Loucy (cell line): Measurements from ENCODE around the gene CD151.

Source experiments
- H2AFZ ChIP-seq: fragments of 200-600 bp; sonication (generic); 2 replicates; pipeline ENCODE4 v1.6.0; 2016; ENCODE audit warnings: antibody characterized with exemption, mild to moderate bottlenecking, low read length, moderate library complexity
- H3F3A ChIP-seq: fragments of 200-600 bp; 2 replicates; pipeline ENCODE4 v1.6.0; 2016; ENCODE audit warnings: antibody characterized with exemption, low read depth, mild to moderate bottlenecking
- H3K27me3 ChIP-seq: fragments of 200-600 bp; sonication (generic); 2 replicates; pipeline ENCODE4 v1.6.1; 2014; ENCODE audit warnings: low read length, mild to moderate bottlenecking; ENCODE audit not compliant: insufficient read depth, poor library complexity, severe bottlenecking
- H3K36me3 ChIP-seq: fragments of 200-600 bp; sonication (generic); 2 replicates; pipeline ENCODE4 v1.6.1; 2016; ENCODE audit warnings: low read length; ENCODE audit not compliant: insufficient read depth
- H3K4me1 ChIP-seq: fragments of 200-600 bp; sonication (generic); 2 replicates; pipeline ENCODE4 v1.5.1; 2014; ENCODE audit warnings: low read length, mild to moderate bottlenecking; ENCODE audit not compliant: insufficient read depth, poor library complexity, severe bottlenecking
- H3K4me2 ChIP-seq: fragments of 200-600 bp; sonication (generic); 2 replicates; pipeline ENCODE4 v1.6.0; 2014; ENCODE audit warnings: antibody characterized with exemption, low read length, low read depth, mild to moderate bottlenecking; ENCODE audit not compliant: poor library complexity, severe bottlenecking
- H3K4me3 ChIP-seq: fragments of 200-600 bp; sonication (generic); 2 replicates; pipeline ENCODE4 v1.5.1; 2014; ENCODE audit warnings: low read length, mild to moderate bottlenecking, mixed read lengths; ENCODE audit not compliant: poor library complexity, severe bottlenecking
- H3K79me2 ChIP-seq: fragments of 200-600 bp; sonication (generic); 2 replicates; pipeline ENCODE4 v1.6.1; 2014; ENCODE audit warnings: low read length; ENCODE audit not compliant: insufficient read depth
- H3K9ac ChIP-seq: fragments of 200-600 bp; sonication (generic); 2 replicates; pipeline ENCODE4 v1.6.0; 2014; ENCODE audit warnings: mild to moderate bottlenecking, low read depth, low read length, moderate library complexity; ENCODE audit not compliant: poor library complexity, severe bottlenecking
- H3K9me2 ChIP-seq: fragments of 200-600 bp; sonication (generic); replicated peaks from 2 replicates; pipeline ENCODE4 v1.6.1; 2016; ENCODE audit warnings: low read depth, low read length, mixed read lengths
- H3K9me3 ChIP-seq: fragments of 200-600 bp; sonication (generic); 2 replicates; pipeline ENCODE4 v1.6.1; 2014; ENCODE audit warnings: mild to moderate bottlenecking, antibody characterized with exemption, low read length, low read depth; ENCODE audit not compliant: insufficient read depth
- H4K20me1 ChIP-seq: fragments of 200-600 bp; sonication (generic); 2 replicates; pipeline ENCODE4 v1.6.0; 2014; ENCODE audit warnings: antibody characterized with exemption, low read length, mild to moderate bottlenecking; ENCODE audit not compliant: insufficient read depth, poor library complexity, severe bottlenecking
- CTCF ChIP-seq: fragments of 200-600 bp; sonication (generic); conservative IDR thresholded peaks from 2 replicates; pipeline ENCODE4 v1.5.1; 2014; ENCODE audit warnings: mild to moderate bottlenecking, antibody characterized with exemption, low read length
- EZH2phosphoT487 ChIP-seq: fragments of 200-600 bp; IDR thresholded peaks from 2 replicates; pipeline ENCODE4 v1.6.1; 2018; ENCODE audit warnings: antibody characterized with exemption, mild to moderate bottlenecking, moderate library complexity, borderline replicate concordance

The CD151 gene

GRCh38 chr11:875203-875602 lies 42.5 kb downstream of the CD151 start:
- no peaks in the 10 kb centered on the region for H3K4me1 ChIP-seq
- H2AFZ ChIP-seq: no peak overlapping the region
- H3K36me3 ChIP-seq: no peaks in the 10 kb centered on the region
- no peaks in the 10 kb centered on the region for H3K27me3 ChIP-seq
- H3K9me2 ChIP-seq: no peaks in the 10 kb centered on the region
- TF ChIP-seq EZH2phosphoT487: no peak
- no peak for TF ChIP-seq CTCF
- H3K9ac ChIP-seq: no peak overlapping the region
- H3K9me3 ChIP-seq: no peaks in the 10 kb centered on the region
- no peak overlapping the region for H3K4me2 ChIP-seq
- no peak overlapping the region for H3K4me3 ChIP-seq
- no peaks in the 10 kb centered on the region for H3F3A ChIP-seq
- H3K79me2 ChIP-seq: no peaks in the 10 kb centered on the region
- no peaks in the 10 kb centered on the region for H4K20me1 ChIP-seq

- Histone ChIP-seq H3K4me3 (no peak overlapping the region), H4K20me1 (no peaks in the 10 kb centered on the region), H3F3A (no peaks in the 10 kb centered on the region), H2AFZ (no peak overlapping the region), H3K9me2 (no peaks in the 10 kb centered on the region), H3K9me3 (no peaks in the 10 kb centered on the region), H3K4me1 (no peaks in the 10 kb centered on the region), H3K9ac (no peak overlapping the region), H3K4me2 (no peak overlapping the region), H3K27me3 (no peaks in the 10 kb centered on the region), H3K36me3 (peaks cover 1% of the 10 kb centered on the region; the same call in 1 of the 2 replicates), H3K79me2 (no peaks in the 10 kb centered on the region)
- TF ChIP-seq CTCF (no peak), EZH2phosphoT487 (no peak)
These were observed 43.1 kb downstream of the CD151 start for GRCh38 chr11:875769-876301.

GRCh38 chr11:876545-876944 lies 43.8 kb downstream of the CD151 start:
- Histone ChIP-seq H4K20me1 (no peaks in the 10 kb centered on the region), H3K4me1 (no peaks in the 10 kb centered on the region), H3F3A (no peaks in the 10 kb centered on the region), H3K27me3 (no peaks in the 10 kb centered on the region), H3K9me3 (no peaks in the 10 kb centered on the region), H3K9ac (no peak overlapping the region), H3K4me3 (no peak overlapping the region), H2AFZ (no peak overlapping the region), H3K4me2 (no peak overlapping the region), H3K79me2 (no peaks in the 10 kb centered on the region), H3K9me2 (no peaks in the 10 kb centered on the region), H3K36me3 (peaks cover 3% of the 10 kb centered on the region; the same call in 1 of the 2 replicates)
- TF ChIP-seq EZH2phosphoT487 (no peak), CTCF (no peak)
